ENCODE results near the gene ATP6V1B1.
A peak's percentile ranks its signal among the peaks of the same experiment; 100 is the strongest.
"Not testable (repeated sequence)": the region's sequence is repeated elsewhere in the genome, so short reads cannot be mapped to it uniquely, and the experiment has no call there.

The ATP6V1B1 gene

DNA sequence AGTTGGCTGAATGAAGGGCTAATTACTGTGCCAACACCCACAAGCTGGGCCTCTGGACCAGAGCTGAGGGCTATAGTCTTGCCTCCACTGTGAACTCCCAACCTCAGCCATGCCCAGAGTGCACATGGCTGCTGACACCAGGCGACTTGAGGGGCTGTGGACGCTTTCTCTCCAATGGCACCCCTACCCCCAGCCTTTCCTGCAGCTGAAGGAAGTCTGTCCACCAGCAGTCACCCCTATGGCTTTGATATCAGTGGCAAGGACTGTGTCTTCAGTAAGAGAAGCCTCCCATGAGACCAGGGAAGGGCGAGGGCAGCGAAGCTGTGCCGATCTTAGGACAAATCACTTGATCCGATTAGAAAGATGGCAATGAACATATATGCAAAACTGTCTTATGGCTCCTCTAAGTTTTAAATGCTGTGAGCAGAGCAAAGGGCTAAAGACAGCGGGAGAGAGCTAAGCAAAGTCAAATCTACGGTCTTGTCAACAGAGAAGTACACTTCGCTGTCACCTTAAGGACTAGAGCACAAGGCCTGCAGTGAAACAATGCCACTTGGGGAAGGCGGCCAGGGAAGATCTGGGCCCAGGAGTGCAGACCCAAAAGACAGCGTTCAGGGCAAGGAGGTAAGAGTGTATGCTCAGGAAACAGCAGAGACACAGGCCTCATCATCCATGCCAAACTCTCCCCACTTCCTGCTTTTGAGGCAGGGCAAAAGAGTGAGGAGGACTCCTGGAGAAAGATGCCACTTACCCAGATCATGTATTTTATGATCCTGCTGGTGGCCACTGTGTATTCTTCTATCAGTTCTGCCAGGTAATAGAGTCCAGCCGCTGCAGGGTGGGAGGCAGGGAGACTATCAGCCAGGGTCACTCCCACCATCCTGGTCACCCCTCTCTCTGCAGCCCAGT, 57.5 kb downstream of the ATP6V1B1 start:
- no peak for DNase-seq

DNA sequence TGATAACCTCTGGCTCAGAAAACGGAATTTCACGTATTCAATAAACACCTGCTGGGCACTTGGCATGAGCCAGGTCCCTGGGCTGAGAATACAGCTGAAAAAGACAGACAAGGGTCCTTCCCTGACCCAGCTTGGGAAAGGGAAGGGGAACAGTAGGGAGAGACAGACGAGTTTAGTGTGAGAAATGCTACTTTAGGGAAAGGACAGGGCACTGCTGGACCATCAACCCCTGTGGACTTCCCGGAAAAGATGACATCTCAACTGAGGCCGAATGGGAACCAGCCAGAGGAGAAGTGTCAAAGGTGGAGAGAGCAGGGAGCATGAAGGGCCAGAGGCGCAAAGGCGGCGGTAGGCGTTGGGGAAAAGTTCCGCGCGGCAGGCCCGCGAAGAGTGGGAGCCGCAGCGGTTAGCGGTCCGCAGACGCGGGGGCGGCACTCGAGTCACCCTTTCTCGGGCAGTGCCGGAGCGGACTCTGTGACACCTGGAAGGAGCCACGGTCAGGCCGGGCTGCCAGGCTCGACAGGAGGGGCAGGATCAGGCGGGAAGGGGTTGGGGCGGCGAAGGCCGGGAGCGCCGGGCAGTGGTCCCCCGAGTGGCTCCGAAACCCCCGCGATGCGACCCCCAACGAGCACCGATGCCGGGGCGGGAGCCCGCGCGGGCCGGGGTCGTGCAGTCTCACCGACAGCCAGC, 58.5 kb downstream of the ATP6V1B1 start:
- peak; percentile 50 for DNase-seq

DNA sequence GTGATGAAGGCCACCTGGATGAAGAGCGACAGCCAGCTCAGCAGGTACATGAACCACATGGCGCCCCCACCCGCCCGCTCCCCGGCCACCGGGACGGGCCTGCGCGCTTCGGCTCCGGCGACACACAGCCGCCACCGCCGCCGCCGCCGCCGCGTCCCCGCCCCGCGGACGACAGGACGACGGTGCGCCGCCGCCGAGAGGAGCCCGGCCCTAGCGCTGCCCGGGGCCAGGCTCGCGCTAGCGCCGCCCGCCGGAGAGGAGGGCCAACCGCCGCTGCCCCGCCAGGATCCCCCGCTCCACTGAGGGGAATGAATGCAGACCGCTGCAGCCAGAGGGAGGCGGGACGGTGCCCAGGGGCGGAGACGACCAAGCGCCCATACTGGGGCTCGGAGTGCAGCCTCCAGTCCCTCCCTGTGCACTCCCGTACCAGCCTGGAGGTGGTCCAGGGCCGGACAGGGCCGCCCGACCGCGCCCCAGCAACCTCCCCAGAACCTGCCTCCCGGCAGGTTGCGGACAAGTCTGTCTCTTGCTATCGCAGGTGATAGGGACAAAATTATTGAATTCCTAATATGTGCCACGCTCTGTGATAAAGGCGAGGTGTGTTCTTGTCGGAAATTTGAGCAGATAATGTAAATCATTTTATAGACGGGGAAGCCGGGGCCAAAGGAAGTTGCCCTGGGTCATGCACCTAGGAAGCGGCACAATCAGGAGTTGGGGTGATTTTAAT, 59.2 kb downstream of the ATP6V1B1 start, which contains the start of gene TEX261:
Gene TEX261, minus strand, starts transcription at position 175 of the 727 bp plus-strand sequence. Its CDS starts 116 bp downstream, at position 59.
- DNase-seq = peak; percentile 93

- no peak for DNase-seq
These were observed 59.7 kb downstream of the ATP6V1B1 start for GRCh38 chr2:70995426-70995729.

- DNase-seq = not testable (repeated sequence)
These were observed 63.2 kb downstream of the ATP6V1B1 start for GRCh38 chr2:70998885-70999284.

DNA sequence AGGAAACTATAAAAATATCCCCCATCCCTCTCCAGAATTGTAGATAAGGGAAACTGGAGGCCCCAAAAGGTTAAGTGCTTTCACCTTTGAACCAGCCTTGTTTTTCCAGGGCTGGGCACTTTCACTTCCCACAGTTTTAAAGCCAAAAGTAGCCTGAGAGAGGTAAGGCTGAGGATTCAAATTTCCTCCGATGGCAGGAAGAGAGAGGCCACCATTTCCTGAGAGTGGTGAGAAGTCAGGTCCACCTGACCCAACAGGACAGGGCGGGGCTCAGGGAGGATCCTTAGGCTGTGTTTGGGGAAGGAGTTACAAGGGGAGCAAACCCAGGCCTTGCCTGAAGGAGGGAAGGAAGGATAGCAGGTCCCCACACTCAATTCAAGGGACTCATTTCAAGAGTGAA, 63.7 kb downstream of the ATP6V1B1 start:
- DNase-seq = no peak

DNA sequence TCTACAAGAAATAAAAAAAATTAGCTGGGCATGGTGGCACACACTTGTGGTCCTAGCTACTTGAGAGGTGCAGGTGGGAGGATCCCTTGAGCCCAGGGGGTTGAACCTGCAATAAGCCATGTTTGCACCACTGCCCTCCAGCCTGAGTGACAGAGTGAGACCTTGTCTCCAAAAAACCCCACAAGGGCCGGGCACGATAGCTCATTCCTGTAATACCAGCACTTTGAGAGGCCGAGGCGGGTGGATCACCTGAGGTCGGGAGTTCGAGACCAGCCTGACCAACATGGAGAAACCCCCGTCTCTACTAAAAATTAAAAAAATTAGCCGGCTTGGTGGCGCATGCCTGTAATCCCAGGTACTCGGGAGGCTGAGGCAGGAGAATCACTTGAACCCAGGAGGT, 64.2 kb downstream of the ATP6V1B1 start:
- not testable (repeated sequence) for DNase-seq

DNA sequence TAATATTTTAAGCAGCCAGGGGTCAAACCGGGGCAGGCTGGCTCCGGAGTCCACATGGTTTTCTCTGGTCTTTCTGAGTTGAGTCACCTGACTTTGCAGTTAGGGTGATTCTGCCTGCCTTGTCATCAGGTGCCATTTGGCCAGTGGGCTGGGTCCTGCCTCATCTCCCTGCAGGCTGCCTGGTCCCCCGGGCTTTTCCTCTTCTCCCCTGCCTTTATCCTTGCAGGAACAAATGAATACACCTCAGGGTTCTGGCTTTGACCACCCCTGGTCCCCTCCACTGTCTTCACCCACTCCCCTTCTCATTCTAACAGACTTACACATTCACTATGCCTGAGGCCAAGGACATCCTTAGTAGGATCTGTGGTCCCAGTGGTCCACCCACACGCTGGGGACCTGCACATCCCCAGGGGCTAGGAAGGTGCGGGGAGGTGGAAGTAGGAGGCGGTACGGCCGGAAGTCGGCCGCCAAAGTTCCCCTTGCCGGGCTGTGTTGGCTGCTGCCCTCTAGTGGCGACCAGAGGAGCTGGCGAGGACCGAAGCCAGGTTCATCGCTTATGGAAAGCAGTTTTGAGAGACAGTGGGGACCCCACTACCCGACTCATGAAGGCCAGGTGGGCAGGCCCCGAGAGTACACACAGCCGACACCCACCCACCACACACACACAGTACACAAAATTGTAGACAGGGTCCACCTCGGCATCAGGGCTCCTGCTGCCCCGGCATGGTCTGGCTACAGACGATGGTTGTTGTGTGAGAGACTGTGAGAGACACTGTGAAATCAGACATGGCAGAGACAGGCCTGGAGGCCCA, 65.3 kb downstream of the ATP6V1B1 start:
- DNase-seq = peak; percentile 74

DNA sequence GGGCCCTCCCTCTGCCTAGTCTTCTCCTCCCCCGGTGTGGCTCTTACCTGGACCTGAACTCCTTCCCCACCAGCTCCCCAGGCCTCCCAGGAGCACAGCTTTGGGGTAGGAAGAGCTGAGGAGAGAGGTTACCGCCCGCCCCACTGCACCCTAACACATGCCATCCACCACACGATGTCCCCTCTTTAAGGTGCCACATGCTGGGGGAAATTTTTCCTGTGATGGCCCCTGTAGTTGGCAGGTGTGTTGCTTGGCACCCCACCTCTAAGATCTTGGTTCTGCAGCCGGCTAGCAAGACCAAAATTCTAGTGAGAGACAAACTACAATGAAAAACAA, 65.9 kb downstream of the ATP6V1B1 start:
- DNase-seq = no peak

DNA sequence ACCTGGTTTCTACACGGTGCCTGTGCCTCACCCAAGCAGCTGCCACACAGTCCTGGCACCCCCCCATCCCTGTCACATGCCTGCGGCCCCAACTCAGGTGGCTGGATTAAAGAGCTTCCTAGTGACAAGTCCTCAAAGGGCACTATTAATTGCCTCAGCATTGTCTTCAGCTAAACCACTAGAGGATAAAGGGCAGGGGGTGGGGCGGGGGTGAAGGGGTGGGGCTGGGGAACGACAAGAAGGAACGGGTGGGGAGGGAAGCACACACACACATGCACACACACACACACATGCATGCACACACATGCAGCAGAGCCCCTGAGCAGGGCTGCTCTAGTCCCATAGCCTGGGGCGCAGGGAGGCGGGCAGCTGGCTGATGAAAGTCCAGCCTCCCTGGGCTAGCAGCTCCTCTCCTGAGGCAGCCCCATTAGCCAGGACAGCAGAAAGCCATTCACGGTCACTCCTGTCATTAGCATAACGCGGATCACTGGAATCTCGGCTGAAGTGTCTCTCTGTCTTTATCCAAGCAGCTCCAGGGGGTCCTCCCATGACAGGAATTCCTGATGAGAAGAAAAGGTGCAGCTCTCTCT, 66.4 kb downstream of the ATP6V1B1 start:
- DNase-seq = no peak

- no peak for DNase-seq
These were observed 67.7 kb downstream of the ATP6V1B1 start for GRCh38 chr2:71003396-71003795.

- no peak for DNase-seq
These were observed 68.5 kb downstream of the ATP6V1B1 start for GRCh38 chr2:71003966-71004755.

- DNase-seq = no peak
These were observed 69.2 kb downstream of the ATP6V1B1 start for GRCh38 chr2:71004857-71005256.

DNA sequence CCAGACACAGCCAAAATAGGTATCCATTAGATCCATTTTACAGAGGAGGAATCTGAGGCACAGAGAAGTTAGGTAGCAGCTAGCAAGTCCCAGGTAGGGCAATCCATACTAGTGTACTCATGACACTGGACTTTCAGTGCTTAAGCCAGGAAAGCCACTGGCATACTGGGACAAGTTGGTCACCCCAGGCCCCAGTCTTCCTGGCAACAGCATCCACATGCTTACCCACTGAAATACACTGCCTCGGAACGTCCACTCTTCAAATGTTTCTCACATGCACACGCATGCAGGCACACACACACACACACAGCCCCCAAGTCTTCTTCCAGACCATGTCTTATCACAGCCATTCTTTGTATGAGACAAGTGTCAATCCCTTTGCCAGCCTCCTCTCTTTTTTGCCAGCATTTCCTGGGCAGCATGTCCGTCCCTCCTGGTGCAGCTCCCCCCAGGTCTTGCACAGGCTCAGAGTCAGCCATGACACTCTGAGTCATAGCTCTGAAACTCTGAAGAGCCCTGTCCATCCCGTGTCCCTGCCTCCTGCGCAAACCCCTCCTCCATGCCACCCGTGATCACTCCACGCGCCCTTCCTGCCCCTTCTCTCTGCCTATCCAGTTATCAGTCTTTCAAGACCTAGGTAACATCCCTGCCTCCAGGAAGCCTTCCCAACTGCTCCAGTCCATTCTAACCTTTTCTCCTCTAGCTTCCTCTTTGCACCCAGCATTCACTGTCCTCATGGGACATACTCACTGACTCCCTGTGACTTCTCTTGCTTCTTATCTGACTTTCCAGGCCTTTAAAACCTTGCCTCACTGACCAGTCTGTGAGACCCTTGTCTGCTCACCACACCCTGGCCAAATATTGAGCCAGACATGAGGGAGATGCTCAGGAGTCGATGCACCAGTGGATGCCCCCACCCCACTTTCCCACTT, 69.8 kb downstream of the ATP6V1B1 start:
- DNase-seq = no peak

GRCh38 chr2:71006323-71006722, 70.6 kb downstream of the ATP6V1B1 start:
- DNase-seq = no peak

DNA sequence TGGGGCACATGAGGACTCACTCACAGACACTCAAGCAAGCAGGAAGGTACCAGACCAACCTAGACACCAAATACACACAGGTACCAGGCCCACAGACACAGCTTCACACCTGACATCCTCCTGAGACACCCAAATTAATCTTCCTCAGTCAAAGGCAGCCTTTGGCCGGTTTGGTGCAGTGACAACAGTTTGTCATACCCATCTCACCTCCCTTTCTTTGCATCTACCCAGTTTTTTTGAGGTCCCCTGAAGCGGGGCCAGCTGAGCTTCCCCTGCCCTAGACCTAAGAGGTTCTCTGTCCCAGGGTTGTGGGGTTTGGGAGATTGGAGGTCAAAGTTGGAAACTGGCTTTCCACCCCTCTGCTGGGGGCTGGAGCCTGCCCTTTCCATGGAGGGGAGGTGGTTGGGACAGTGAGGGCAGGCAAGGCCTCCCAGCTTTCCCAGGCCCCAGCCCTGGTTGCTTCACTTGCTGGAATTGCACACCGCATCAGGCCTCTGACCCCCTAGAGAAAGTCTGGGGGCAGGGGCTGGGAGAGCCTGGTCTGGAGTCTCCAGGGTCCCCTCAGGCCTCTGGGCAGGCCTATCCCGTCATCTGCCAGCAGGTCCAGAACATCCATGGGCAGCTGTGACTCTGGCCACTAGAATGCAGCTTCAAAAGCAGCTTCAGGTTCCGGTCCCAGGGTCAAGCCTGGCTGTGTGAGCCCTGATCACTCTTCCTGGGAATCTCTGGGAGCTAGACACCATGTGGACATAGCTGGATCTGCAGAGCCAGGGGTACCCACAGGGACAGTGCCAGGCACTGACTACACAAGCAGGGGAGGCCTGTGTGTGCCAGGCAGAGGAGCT, 71.5 kb downstream of the ATP6V1B1 start:
- DNase-seq = no peak

- no peak for DNase-seq
These were observed 72.6 kb downstream of the ATP6V1B1 start for GRCh38 chr2:71008342-71008741.

DNA sequence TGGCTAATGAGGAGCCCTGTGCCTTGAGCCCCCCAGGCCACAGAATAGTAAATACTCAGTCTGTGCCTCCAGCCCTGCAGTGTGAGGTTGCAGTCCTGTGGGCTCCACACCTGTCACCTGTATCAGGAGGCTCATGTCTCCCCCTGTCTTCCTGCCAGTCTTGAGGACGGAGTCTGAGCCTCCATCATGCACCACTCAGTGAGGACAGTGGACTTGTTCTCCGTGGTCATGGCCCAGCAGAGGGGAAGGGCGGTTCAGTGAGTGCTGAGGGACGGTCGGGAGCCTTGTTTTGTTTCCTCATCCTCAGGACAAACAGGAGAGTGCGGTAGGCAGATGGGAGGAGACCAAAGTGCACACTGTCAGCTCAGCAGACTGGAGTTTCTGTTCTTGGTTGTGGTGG, 76.1 kb downstream of the ATP6V1B1 start:
- DNase-seq = not testable (repeated sequence)

All from femur (tissue), 1 donor.